HepG2 (cell line): ENCODE data around the gene MEGF11. TPM values are rescaled to one million over a fixed set of nuclear protein-coding genes. Genes with fewer than 3 reads are reported as not detected.

Experiments
- ATAC-seq: fragments of 200-7000 bp; cut with Tn5 transposase; 3 replicates; pipeline ENCODE4 v1.9.1; 2020; ENCODE audit warnings: mild to moderate bottlenecking, moderate library complexity
- BruUV-seq: library from RNA; stranded (reverse); fragments of 400-500 nt; replicated peaks from 2 replicates; lab custom pipeline; 2021; lab: Mats Ljungman, UMichigan
- CTCF ChIA-PET: fragments of 300-600 bp; formaldehyde crosslinking; extraction: SDS; loops from one replicate; lab custom pipeline; 2021; ENCODE audit warnings: low total read pairs, inconsistent platforms, low intra/inter-chr PET ratio; lab: Yijun Ruan, JAX
- POLR2A ChIA-PET: fragments of 350-600 bp; sonication (Branson Sonifier 250); formaldehyde crosslinking; loops from one replicate; lab custom pipeline; 2020; ENCODE audit warnings: antibody characterized with exemption, inconsistent platforms; lab: Yijun Ruan, JAX
- DNase-seq: peaks from one replicate; pipeline ENCODE4 v3.0.0-alpha.2; 2015; ENCODE audit warnings: low spot score
- FAIRE-seq: peaks from 3 replicates; lab custom pipeline; 2011; peaks lifted over from hg19 to GRCh38; lab: Jason Lieb, UNC
- H2AFZ ChIP-seq: one replicate; pipeline ENCODE4 v1.6.1; 2011; ENCODE audit warnings: low read length, inconsistent platforms
- H3K27ac ChIP-seq: fragments of 300-600 bp; 3 replicates; pipeline ENCODE4 v1.8.0; 2011; ENCODE audit warnings: mixed run types, mild to moderate bottlenecking, mixed read lengths, low read length, inconsistent platforms; ENCODE audit not compliant: insufficient read depth; ENCODE audit errors: extremely low read length
- H3K27me3 ChIP-seq, 2 experiments: fragments of 200-600 bp in 1 of 2; 2 replicates in 1 of 2; 3 replicates in 1 of 2; pipeline versions ENCODE4 v1.6.0 to v1.8.0; 2011; ENCODE audit warnings: low read length in 2 of 2, mild to moderate bottlenecking in 2 of 2, moderate library complexity in 2 of 2, inconsistent platforms in 1 of 2; ENCODE audit not compliant: insufficient read depth in 2 of 2, control insufficient read depth in 1 of 2
- H3K36me3 ChIP-seq, 2 experiments: fragments of 200-600 bp in 1 of 2; replicated peaks in 1 of 2; 2 replicates in 1 of 2; 3 replicates in 1 of 2; pipeline versions ENCODE4 v1.5.1 to v1.8.0; 2011; ENCODE audit warnings: low read length in 2 of 2, inconsistent platforms in 1 of 2; ENCODE audit not compliant: insufficient read depth in 2 of 2, control insufficient read depth in 1 of 2
- H3K4me1 ChIP-seq: 2 replicates; pipeline ENCODE4 v1.5.1; 2012; ENCODE audit warnings: low read length, inconsistent platforms; ENCODE audit not compliant: insufficient read depth
- H3K4me2 ChIP-seq: 2 replicates; pipeline ENCODE4 v1.6.0; 2011; ENCODE audit warnings: low read depth, low read length, inconsistent platforms
- H3K4me3 ChIP-seq, 3 experiments: fragments of 200-600 bp in 1 of 3; sonication (generic), shearing (Covaris generic) in 1 of 3; replicated peaks in 1 of 3; 2 replicates each; pipeline ENCODE4 v1.5.1; 2011 to 2016; ENCODE audit warnings: low read length in 3 of 3, inconsistent platforms in 2 of 3, low read depth in 2 of 3, mild to moderate bottlenecking in 2 of 3, control low read depth in 1 of 3, mixed read lengths in 1 of 3; ENCODE audit not compliant: insufficient read depth in 1 of 3
- H3K79me2 ChIP-seq: one replicate; pipeline ENCODE4 v1.6.1; 2011; ENCODE audit warnings: low read length, inconsistent platforms; ENCODE audit not compliant: insufficient read depth
- H3K9ac ChIP-seq: 2 replicates; pipeline ENCODE4 v1.6.0; 2011; ENCODE audit warnings: mild to moderate bottlenecking, low read depth, low read length, inconsistent platforms; ENCODE audit not compliant: insufficient read depth
- H3K9me3 ChIP-seq: 2 replicates; pipeline ENCODE4 v1.5.1; 2012; ENCODE audit warnings: mild to moderate bottlenecking, low read length
- H4K20me1 ChIP-seq: 2 replicates; pipeline ENCODE4 v1.6.0; 2011; ENCODE audit warnings: inconsistent platforms, mild to moderate bottlenecking, low read length, moderate library complexity; ENCODE audit not compliant: insufficient read depth
- AHR ChIP-seq: IDR thresholded peaks from 2 replicates; pipeline ENCODE4 v1.6.1; 2018; ENCODE audit warnings: missing genetic modification reagents, missing compliant biosample characterization
- ARNTL ChIP-seq: sonication (generic); formaldehyde crosslinking; IDR thresholded peaks from 2 replicates; pipeline ENCODE4 v1.4.0; 2020; ENCODE audit warnings: mild to moderate bottlenecking, missing genetic modification reagents
- GMEB2 ChIP-seq: IDR thresholded peaks from 2 replicates; pipeline ENCODE4 v1.6.1; 2016; ENCODE audit warnings: missing biosample characterization, missing genetic modification reagents, low read depth
- HHEX ChIP-seq: IDR thresholded peaks from 2 replicates; pipeline ENCODE4 v1.6.1; 2016; ENCODE audit warnings: control low read depth
- HNRNPL ChIP-seq: fragments of 200-400 bp; formaldehyde crosslinking; IDR thresholded peaks from 2 replicates; pipeline ENCODE4 v1.6.1; 2017; ENCODE audit warnings: mild to moderate bottlenecking, low read depth, low read length
- NCOA2 ChIP-seq: sonication (generic); formaldehyde crosslinking; IDR thresholded peaks from 2 replicates; pipeline ENCODE4 v1.8.0; 2022; ENCODE audit warnings: inconsistent platforms
- NRL ChIP-seq: sonication (generic); formaldehyde crosslinking; IDR thresholded peaks from 2 replicates; pipeline ENCODE4 v1.5.0; 2020; ENCODE audit warnings: missing genetic modification reagents, mild to moderate bottlenecking, moderate library complexity, borderline replicate concordance
- RAD21 ChIP-seq: fragments of 450-650 bp; formaldehyde crosslinking; IDR thresholded peaks from 2 replicates; pipeline ENCODE4 v1.5.0; 2020; ENCODE audit warnings: mild to moderate bottlenecking
- RXRB ChIP-seq: IDR thresholded peaks from 2 replicates; pipeline ENCODE4 v1.6.1; 2016; ENCODE audit warnings: borderline replicate concordance, missing genetic modification reagents, missing compliant biosample characterization
- TAF15 ChIP-seq: fragments of 200-400 bp; formaldehyde crosslinking; IDR thresholded peaks from one replicate; pipeline ENCODE4 v1.6.1; 2018; ENCODE audit warnings: mild to moderate bottlenecking, low read depth, low read length; ENCODE audit not compliant: poor library complexity, severe bottlenecking
- TEAD3 ChIP-seq: optimal IDR thresholded peaks from 2 replicates; pipeline ENCODE3; 2016; ENCODE audit warnings: borderline replicate concordance
- ZBTB10 ChIP-seq: sonication (generic); formaldehyde crosslinking; IDR thresholded peaks from 2 replicates; pipeline ENCODE4 v1.4.0; 2020; ENCODE audit warnings: missing genetic modification reagents, borderline replicate concordance
- ZBTB46 ChIP-seq: sonication (generic); formaldehyde crosslinking; IDR thresholded peaks from 2 replicates; pipeline ENCODE4 v1.4.0; 2020; ENCODE audit warnings: mild to moderate bottlenecking, missing genetic modification reagents, borderline replicate concordance
- ZSCAN21 ChIP-seq: sonication (generic); formaldehyde crosslinking; IDR thresholded peaks from 2 replicates; pipeline ENCODE4 v1.8.0; 2022; ENCODE audit warnings: mild to moderate bottlenecking, missing genetic modification reagents, moderate library complexity, borderline replicate concordance
- WGBS: methylation state at CpG from one replicate; pipeline ENCODE4 v1.1.6; 2017; ENCODE audit warnings: low lambda C conversion rate; 5-methylcytosine and 5-hydroxymethylcytosine counted together
- in situ Hi-C: cut with HindIII; loops from 2 replicates; pipeline ENCODE4 v1.10.0; 2017; ENCODE audit warnings: low pct_unique_long_range_greater_than_20kb; ENCODE audit not compliant: extremely low pct_ligation_motif_present
- intact Hi-C: fragments of 100-400 bp; cut with micrococcal nuclease; formaldehyde crosslinking; loops from one replicate; pipeline ENCODE4 v1.10.0; 2022; ENCODE audit not compliant: unreplicated experiment
- polyA plus RNA-seq, 8 experiments: library from polyadenylated mRNA; depleted of rRNA in 3 of 8; stranded (reverse) in 7 of 8; unstranded in 1 of 8; fragments of >200 nt; fragmentation: Illumina TruSeq in 4 of 8; extraction: Trizol in 4 of 8; gene quantifications; 2 replicates each; pipeline versions ENCODE4 v1.2.1 to v1.2.3, GENCODE V29; 2011 to 2016; ENCODE audit warnings: low read depth in 4 of 8, missing spikeins in 1 of 8, mixed read lengths in 1 of 8; ENCODE audit not compliant: insufficient read depth in 1 of 8
- total RNA-seq, 5 experiments: library from RNA; depleted of rRNA; stranded (reverse); fragments of >200 nt; fragmentation: Illumina TruSeq; extraction: Trizol; gene quantifications; 2 replicates each; pipeline ENCODE4 v1.2.3, GENCODE V29; 2016; ENCODE audit warnings: low read depth in 1 of 5

Gene MEGF11
- total and polyA plus RNA-seq, 2 of the 13 experiments (the other 11 are each of a cell fraction or from before 2014, with no cell fraction given), result not detected

GRCh38 chr15:66065325-66065724 lies 188.2 kb downstream of the MEGF11 start:
- DNase-seq (no peak), ATAC-seq (no peak), FAIRE-seq (no peak)
- Histone ChIP-seq H3K9me3 (no peaks in the 10 kb centered on the region), H3K79me2 (no peaks in the 10 kb centered on the region), H3K36me3 (no peaks in the 10 kb centered on the region), H3K27ac (no peak overlapping the region), H3K4me2 (no peak overlapping the region), H3K9ac (no peak overlapping the region), H4K20me1 (no peaks in the 10 kb centered on the region), H3K27me3 (peaks cover 1 to 3% of the 10 kb centered on the region in 2 experiments; a peak in 1 of 5 replicates), H2AFZ (no peak overlapping the region), H3K4me3 (no peak overlapping the region), H3K4me1 (no peaks in the 10 kb centered on the region)
- in situ Hi-C loops, result no loop called here
- POLR2A ChIA-PET, result no interaction called here
- TF ChIP-seq GMEB2, result no peak
- TF ChIP-seq ZBTB46 (CRISPR knock-in tag), result no peak
- BruUV-seq, result no TSS peak
- WGBS, result 5% methylated on average over 2 of the region's 6 CpGs
- intact Hi-C loops, result no loop called here
- CTCF ChIA-PET, result no interaction called here

- in situ Hi-C loops, result no loop called here
- no TSS peak for BruUV-seq
- FAIRE-seq, result no peak
- no peak for TF ChIP-seq ZBTB10 (CRISPR knock-in tag)
- no peak for TF ChIP-seq NCOA2
- TF ChIP-seq TAF15, result no peak
- TF ChIP-seq ZSCAN21 (CRISPR knock-in tag), result no peak
- no peak for TF ChIP-seq HHEX (CRISPR knock-in tag)
- TF ChIP-seq ARNTL (CRISPR knock-in tag), result no peak
- TF ChIP-seq RAD21 (CRISPR knock-in tag), result no peak
- TF ChIP-seq RXRB (CRISPR knock-in tag), result no peak
- TF ChIP-seq NRL (CRISPR knock-in tag), result no peak
- TF ChIP-seq HNRNPL, result no peak
- TF ChIP-seq TEAD3 (CRISPR knock-in tag), result no peak
- no peak for TF ChIP-seq AHR
Measured at GRCh38 chr15:66063147-66063546, 190.4 kb downstream of the MEGF11 start.

More at GRCh38 chr15:66063147-66063546, 190.4 kb downstream of the MEGF11 start:
- Histone ChIP-seq H4K20me1 (peaks cover 2% of the 10 kb centered on the region; the same call in 1 of the 2 replicates), H3K27ac (no peak overlapping the region), H3K9ac (no peak overlapping the region), H3K4me1 (no peaks in the 10 kb centered on the region), H3K36me3 (no peaks in the 10 kb centered on the region), H3K4me2 (no peak overlapping the region), H3K27me3 (peaks cover 3 to 11% of the 10 kb centered on the region in 2 experiments; a peak in 3 of 5 replicates), H3K9me3 (no peaks in the 10 kb centered on the region), H3K79me2 (no peaks in the 10 kb centered on the region), H2AFZ (no peak overlapping the region), H3K4me3 (no peak overlapping the region)
- ChIA-PET POLR2A (no interaction called here), CTCF (no interaction called here)
- intact Hi-C loops, result no loop called here
- DNase-seq (no peak), ATAC-seq (no peak)
